Measurements from ENCODE around the gene ARHGAP24.

DNA sequence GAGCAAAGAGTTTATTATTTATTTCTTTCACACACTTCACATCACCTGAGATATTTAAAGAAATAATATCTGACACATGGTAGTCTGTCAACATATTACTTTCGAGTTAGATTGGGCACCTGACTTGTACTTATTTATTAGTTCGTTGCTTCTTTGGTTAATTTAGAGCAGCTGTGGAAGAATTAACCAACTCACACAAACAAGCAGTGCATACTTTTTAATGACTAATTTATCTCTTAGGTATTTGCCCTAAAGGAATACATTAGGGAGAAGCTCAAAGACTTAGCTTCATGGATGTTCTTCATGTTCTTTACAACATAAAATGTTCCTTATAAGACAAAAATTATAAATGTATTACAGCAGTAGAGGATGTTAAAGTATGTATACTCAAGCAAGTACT is 242.9 kb downstream of the ARHGAP24 start:
- TF ChIP-seq POLR2A (IDR thresholded peaks at IDR 0.05) (no peak), POLR2AphosphoS5 (IDR thresholded peaks at IDR 0.05) (no peak), EP300 (IDR thresholded peaks at IDR 0.05) (no peak)
- TF ChIP-seq, protein P1, sequence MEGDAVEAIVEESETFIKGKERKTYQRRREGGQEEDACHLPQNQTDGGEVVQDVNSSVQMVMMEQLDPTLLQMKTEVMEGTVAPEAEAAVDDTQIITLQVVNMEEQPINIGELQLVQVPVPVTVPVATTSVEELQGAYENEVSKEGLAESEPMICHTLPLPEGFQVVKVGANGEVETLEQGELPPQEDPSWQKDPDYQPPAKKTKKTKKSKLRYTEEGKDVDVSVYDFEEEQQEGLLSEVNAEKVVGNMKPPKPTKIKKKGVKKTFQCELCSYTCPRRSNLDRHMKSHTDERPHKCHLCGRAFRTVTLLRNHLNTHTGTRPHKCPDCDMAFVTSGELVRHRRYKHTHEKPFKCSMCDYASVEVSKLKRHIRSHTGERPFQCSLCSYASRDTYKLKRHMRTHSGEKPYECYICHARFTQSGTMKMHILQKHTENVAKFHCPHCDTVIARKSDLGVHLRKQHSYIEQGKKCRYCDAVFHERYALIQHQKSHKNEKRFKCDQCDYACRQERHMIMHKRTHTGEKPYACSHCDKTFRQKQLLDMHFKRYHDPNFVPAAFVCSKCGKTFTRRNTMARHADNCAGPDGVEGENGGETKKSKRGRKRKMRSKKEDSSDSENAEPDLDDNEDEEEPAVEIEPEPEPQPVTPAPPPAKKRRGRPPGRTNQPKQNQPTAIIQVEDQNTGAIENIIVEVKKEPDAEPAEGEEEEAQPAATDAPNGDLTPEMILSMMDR (IDR thresholded peaks at IDR 0.05): no peak
